IMR-90 (cell line): Measurements from ENCODE around the gene OSBPL1A. TPM values are rescaled to one million over a fixed set of nuclear protein-coding genes. Genes with fewer than 3 reads are reported as not detected.

Experiments
- ATAC-seq: fragments of 200-7000 bp; cut with Tn5 transposase; 2 replicates; pipeline ENCODE4 v1.9.1; 2020; ENCODE audit warnings: low read depth, mild to moderate bottlenecking, moderate library complexity
- BruUV-seq: library from RNA; stranded (reverse); fragments of 400-500 nt; replicated peaks from 2 replicates; lab custom pipeline; 2021; lab: Mats Ljungman, UMichigan
- CTCF ChIA-PET: fragments of 300-600 bp; formaldehyde crosslinking; extraction: SDS; loops from one replicate; lab custom pipeline; 2021; ENCODE audit warnings: antibody characterized with exemption; lab: Yijun Ruan, JAX
- POLR2A ChIA-PET: fragments of 300-600 bp; sonication (Branson Sonifier 250); formaldehyde crosslinking; loops from one replicate; lab custom pipeline; 2022; ENCODE audit warnings: antibody characterized with exemption; ENCODE audit not compliant: unreplicated experiment; lab: Charles Lee
- DNase-seq: peaks from one replicate; pipeline ENCODE4 v3.0.0; 2013
- H2AFZ ChIP-seq: replicated peaks from 2 replicates; pipeline ENCODE3; 2013; ENCODE audit warnings: low read length, mild to moderate bottlenecking; ENCODE audit not compliant: poor library complexity
- H2AK5ac ChIP-seq: 2 replicates; pipeline ENCODE4 v1.6.1; 2013; ENCODE audit warnings: low read depth, low read length, inconsistent platforms
- H2AK9ac ChIP-seq: replicated peaks from 2 replicates; pipeline ENCODE3; 2013; ENCODE audit warnings: mild to moderate bottlenecking, low read depth, low read length, moderate library complexity; ENCODE audit not compliant: poor library complexity
- H2BK120ac ChIP-seq: 2 replicates; pipeline ENCODE4 v1.6.1; 2013; ENCODE audit warnings: low read depth, low read length, inconsistent platforms
- H2BK15ac ChIP-seq: 3 replicates; pipeline ENCODE4 v1.6.1; 2013; ENCODE audit warnings: low read depth, low read length, inconsistent platforms
- H2BK20ac ChIP-seq: 2 replicates; pipeline ENCODE4 v1.6.1; 2013; ENCODE audit warnings: low read depth, mild to moderate bottlenecking, inconsistent platforms, low read length, moderate library complexity
- H2BK5ac ChIP-seq: 2 replicates; pipeline ENCODE4 v1.6.1; 2013; ENCODE audit warnings: mild to moderate bottlenecking, low read depth, low read length, inconsistent platforms; ENCODE audit not compliant: poor library complexity, severe bottlenecking
- H3K14ac ChIP-seq: replicated peaks from 2 replicates; pipeline ENCODE4 v1.6.1; 2013; ENCODE audit warnings: low read depth, low read length, inconsistent platforms
- H3K18ac ChIP-seq: 2 replicates; pipeline ENCODE4 v1.6.1; 2013; ENCODE audit warnings: low read depth, low read length, control low read depth
- H3K23ac ChIP-seq: 2 replicates; pipeline ENCODE4 v1.6.1; 2013; ENCODE audit warnings: low read depth, low read length, inconsistent platforms
- H3K27ac ChIP-seq: 2 replicates; pipeline ENCODE4 v1.5.1; 2013; ENCODE audit warnings: mild to moderate bottlenecking, control low read depth, low read length; ENCODE audit not compliant: insufficient read depth
- H3K27me3 ChIP-seq: 2 replicates; pipeline ENCODE4 v1.6.1; 2013; ENCODE audit warnings: low read length; ENCODE audit not compliant: control insufficient read depth, insufficient read depth
- H3K36me3 ChIP-seq: 2 replicates; pipeline ENCODE4 v1.6.1; 2013; ENCODE audit warnings: low read length, mixed read lengths; ENCODE audit not compliant: control insufficient read depth, insufficient read depth
- H3K4ac ChIP-seq: 2 replicates; pipeline ENCODE4 v1.6.1; 2013; ENCODE audit warnings: low read depth, low read length, inconsistent platforms
- H3K4me1 ChIP-seq: 2 replicates; pipeline ENCODE4 v1.6.1; 2013; ENCODE audit warnings: low read length, mixed read lengths; ENCODE audit not compliant: control insufficient read depth, insufficient read depth
- H3K4me2 ChIP-seq: 2 replicates; pipeline ENCODE4 v1.6.1; 2013; ENCODE audit warnings: low read depth, mild to moderate bottlenecking, control low read depth, low read length, moderate library complexity
- H3K4me3 ChIP-seq: 2 replicates; pipeline ENCODE4 v1.5.1; 2013; ENCODE audit warnings: low read depth, mild to moderate bottlenecking, control low read depth, low read length, moderate library complexity; ENCODE audit not compliant: insufficient read depth
- H3K56ac ChIP-seq: 2 replicates; pipeline ENCODE4 v1.6.1; 2013; ENCODE audit warnings: low read length, inconsistent platforms; ENCODE audit not compliant: insufficient read depth; ENCODE audit errors: extremely low read depth
- H3K79me1 ChIP-seq, 2 experiments: 2 replicates each; pipeline ENCODE4 v1.6.1; 2013; ENCODE audit warnings: low read length in 2 of 2, inconsistent platforms in 1 of 2, low read depth in 1 of 2
- H3K9ac ChIP-seq: 2 replicates; pipeline ENCODE4 v1.6.1; 2013; ENCODE audit warnings: low read depth, low read length, control low read depth
- H3K9me1 ChIP-seq: 2 replicates; pipeline ENCODE4 v1.6.1; 2013; ENCODE audit warnings: low read length, inconsistent platforms; ENCODE audit not compliant: insufficient read depth
- H3K9me3 ChIP-seq: 2 replicates; pipeline ENCODE4 v1.6.1; 2013; ENCODE audit warnings: low read length; ENCODE audit not compliant: control insufficient read depth, insufficient read depth
- H4K20me1 ChIP-seq: 2 replicates; pipeline ENCODE4 v1.6.1; 2013; ENCODE audit warnings: low read length, inconsistent platforms; ENCODE audit not compliant: insufficient read depth
- H4K5ac ChIP-seq: 2 replicates; pipeline ENCODE4 v1.6.1; 2013; ENCODE audit warnings: mild to moderate bottlenecking, low read depth, low read length, control low read depth
- H4K8ac ChIP-seq, 2 experiments: 2 replicates each; pipeline ENCODE4 v1.6.1; 2013; ENCODE audit warnings: low read depth in 2 of 2, low read length in 2 of 2, control low read depth in 1 of 2, inconsistent platforms in 1 of 2
- H4K91ac ChIP-seq: 2 replicates; pipeline ENCODE4 v1.6.1; 2013; ENCODE audit warnings: low read depth, low read length, inconsistent platforms; ENCODE audit not compliant: insufficient read depth
- BHLHE40 ChIP-seq: fragments of 150-350 bp; IDR thresholded peaks from 2 replicates; pipeline ENCODE4 v1.6.1; 2016; ENCODE audit warnings: mild to moderate bottlenecking, low read depth, low read length
- CEBPB ChIP-seq: IDR thresholded peaks from 2 replicates; pipeline ENCODE4 v1.6.1; 2012; ENCODE audit warnings: low read depth, low read length, improper control_type of control experiment
- CTCF ChIP-seq: conservative IDR thresholded peaks from 2 replicates; pipeline ENCODE4 v1.5.1; 2012; ENCODE audit warnings: mild to moderate bottlenecking, low read depth, low read length, improper control_type of control experiment
- ELK1 ChIP-seq: fragments of 150-350 bp; IDR thresholded peaks from 2 replicates; pipeline ENCODE4 v1.6.1; 2016; ENCODE audit warnings: low read depth, mild to moderate bottlenecking, low read length, moderate library complexity, borderline replicate concordance
- FOS ChIP-seq: fragments of 150-350 bp; IDR thresholded peaks from 2 replicates; pipeline ENCODE4 v1.6.1; 2016; ENCODE audit warnings: low read depth, low read length
- NFE2L2 ChIP-seq: fragments of 150-350 bp; IDR thresholded peaks from 2 replicates; pipeline ENCODE4 v1.6.1; 2016; ENCODE audit warnings: low read depth, mild to moderate bottlenecking, low read length
- RAD21 ChIP-seq: IDR thresholded peaks from 2 replicates; pipeline ENCODE4 v1.6.1; 2012; ENCODE audit warnings: low read length, improper control_type of control experiment
- RCOR1 ChIP-seq: IDR thresholded peaks from 2 replicates; pipeline ENCODE4 v1.6.1; 2012; ENCODE audit warnings: mild to moderate bottlenecking, low read length, improper control_type of control experiment; ENCODE audit not compliant: insufficient replicate concordance
- WGBS, 2 experiments: methylation state at CpG; one replicate each; pipeline versions ENCODE4 v1.1.5 to v1.1.7; 2013; ENCODE audit warnings: missing lambda C conversion rate in 2 of 2; ENCODE audit not compliant: insufficient read length in 1 of 2; ENCODE audit errors: extremely low coverage in 2 of 2; 5-methylcytosine and 5-hydroxymethylcytosine counted together
- dilution Hi-C: fragments of 300-500 bp; cut with HindIII; formaldehyde crosslinking; loops from one replicate; pipeline ENCODE4 v1.14.3; 2018; ENCODE audit warnings: low sequenced_read_pairs; ENCODE audit not compliant: unreplicated experiment
- in situ Hi-C: fragments of 300-500 bp; cut with MboI; formaldehyde crosslinking; loops from 3 replicates; pipeline ENCODE4 v1.14.3; 2019; ENCODE audit warnings: low sequenced_read_pairs, inconsistent platforms, mixed read lengths
- intact Hi-C: fragments of 100-400 bp; cut with micrococcal nuclease; formaldehyde crosslinking; loops from 2 replicates; pipeline ENCODE4 v1.10.0; 2022
- polyA plus RNA-seq, 3 experiments: library from polyadenylated mRNA; depleted of rRNA; stranded (reverse); fragments of >200 nt; gene quantifications; 2 replicates each; pipeline ENCODE4 v1.2.3, GENCODE V29; 2012; ENCODE audit warnings: low replicate concordance in 1 of 3
- total RNA-seq: library from RNA; depleted of rRNA; stranded (reverse); fragments of >200 nt; gene quantifications from 2 replicates; pipeline ENCODE4 v1.2.3, GENCODE V29; 2012
- TF ChIP-seq, protein P1 (sequence below): fragments of 150-350 bp; IDR thresholded peaks from 2 replicates; pipeline ENCODE4 v1.6.1; 2017; ENCODE audit warnings: mild to moderate bottlenecking, antibody characterized with exemption, low read length, low read depth

Gene OSBPL1A
- total and polyA plus RNA-seq, 2 of the 4 experiments (the other 2 are of a cell fraction) = 29.4 to 70.4 TPM

DNA sequence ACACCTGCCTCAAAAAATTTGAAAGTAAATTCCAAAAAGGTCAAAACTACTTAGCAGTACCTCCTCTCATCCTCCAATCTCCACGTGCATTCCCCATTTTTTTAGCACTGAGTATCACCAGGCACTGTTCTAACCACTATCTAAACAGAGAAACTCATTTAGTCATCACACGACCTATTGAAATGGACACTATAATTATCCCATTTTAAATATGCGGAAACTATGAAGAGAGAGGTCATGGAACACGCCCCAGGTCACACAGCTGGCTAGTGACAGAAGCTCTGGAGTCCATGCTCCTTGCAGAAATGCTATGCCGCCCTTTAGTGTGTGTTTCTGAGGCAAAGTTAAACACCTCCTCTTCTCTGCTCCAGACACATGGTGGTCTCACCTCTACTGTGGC, 159.2 kb downstream of the OSBPL1A start:
- CTCF ChIA-PET = no interaction called here
- H3K4ac ChIP-seq = no peak overlapping the region
- no peaks in the 10 kb centered on the region for H3K27me3 ChIP-seq
- no peak overlapping the region for H3K27ac ChIP-seq
- dilution Hi-C loops (no loop called here), in situ Hi-C loops (no loop called here), intact Hi-C loops (no loop called here)
- no peak overlapping the region for H3K9ac ChIP-seq
- no peaks in the 10 kb centered on the region; the same call in 1 of the 2 replicates for H3K4me1 ChIP-seq
- H2AFZ ChIP-seq = no peak overlapping the region
- H2BK15ac ChIP-seq = no peak overlapping the region
- ATAC-seq (no peak), DNase-seq (no peak)
- no peak overlapping the region for H3K4me2 ChIP-seq
- TF ChIP-seq RAD21 (no peak), ELK1 (no peak), NFE2L2 (no peak), CTCF (no peak), BHLHE40 (no peak), FOS (no peak), RCOR1 (no peak), CEBPB (no peak)
- TF ChIP-seq, protein P1, sequence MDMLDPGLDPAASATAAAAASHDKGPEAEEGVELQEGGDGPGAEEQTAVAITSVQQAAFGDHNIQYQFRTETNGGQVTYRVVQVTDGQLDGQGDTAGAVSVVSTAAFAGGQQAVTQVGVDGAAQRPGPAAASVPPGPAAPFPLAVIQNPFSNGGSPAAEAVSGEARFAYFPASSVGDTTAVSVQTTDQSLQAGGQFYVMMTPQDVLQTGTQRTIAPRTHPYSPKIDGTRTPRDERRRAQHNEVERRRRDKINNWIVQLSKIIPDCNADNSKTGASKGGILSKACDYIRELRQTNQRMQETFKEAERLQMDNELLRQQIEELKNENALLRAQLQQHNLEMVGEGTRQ = no peak
- peaks cover 2% of the 10 kb centered on the region; the same call in 1 of the 2 replicates for H3K9me3 ChIP-seq
- H4K8ac ChIP-seq = no peak overlapping the region
- no peak overlapping the region for H3K56ac ChIP-seq
- no TSS peak for BruUV-seq
- no peak overlapping the region for H3K4me3 ChIP-seq
- H3K36me3 ChIP-seq = peaks cover 14% of the 10 kb centered on the region
- no peak overlapping the region for H2AK5ac ChIP-seq
- POLR2A ChIA-PET = no interaction called here
- H3K18ac ChIP-seq = no peak overlapping the region
- H3K23ac ChIP-seq = no peak overlapping the region
- peaks cover 7% of the 10 kb centered on the region for H3K9me1 ChIP-seq
- no peaks in the 10 kb centered on the region for H4K20me1 ChIP-seq
- no peak overlapping the region for H2BK20ac ChIP-seq
- H2BK120ac ChIP-seq = no peak overlapping the region
- 100% methylated on average over 1 of the region's 5 CpGs; no CpG with 5 or more reads in 1 of the 2 experiments for WGBS, 2 experiments
- no peak overlapping the region for H2AK9ac ChIP-seq
- no peak overlapping the region for H4K5ac ChIP-seq
- no peak overlapping the region for H2BK5ac ChIP-seq
- peaks cover 6 to 18% of the 10 kb centered on the region in 2 experiments; a peak in 3 of 4 replicates for H3K79me1 ChIP-seq
- H4K91ac ChIP-seq = no peak overlapping the region
- H3K14ac ChIP-seq = no peak overlapping the region
